Activated CD4-positive, alpha-beta T cell treated with anti-CD3 and anti-CD28 coated beads for 4 hours (primary cell): ENCODE results near the gene ARGLU1.

Experiments
- DNase-seq, 2 donors: peaks; one replicate each; pipeline ENCODE4 v3.0.0-alpha.2; 2020

The ARGLU1 gene

DNA sequence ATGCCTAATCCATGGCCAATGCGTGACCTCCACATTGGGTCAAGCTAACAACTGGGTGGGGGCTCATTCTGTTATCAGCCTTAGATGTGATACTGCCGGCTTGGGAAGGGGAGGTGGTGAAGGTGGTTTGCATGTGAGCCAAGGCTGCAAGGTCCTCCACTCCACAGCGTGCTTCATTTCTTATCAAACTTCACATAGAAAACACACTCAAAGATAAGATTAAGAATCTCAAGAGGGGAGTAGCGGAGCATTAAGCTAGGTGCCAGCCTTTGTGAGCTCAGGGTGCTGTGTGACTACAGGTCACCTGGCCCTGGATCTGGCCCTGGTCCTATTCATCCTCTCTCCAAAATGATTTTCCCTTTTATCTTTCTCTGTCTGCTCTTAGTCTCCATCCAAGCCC is 13.3 kb upstream of the ARGLU1 start:
- DNase-seq = no peak

- no peak for DNase-seq
Observed at GRCh38 chr13:106575896-106576295, 8.0 kb upstream of the ARGLU1 start.

DNA sequence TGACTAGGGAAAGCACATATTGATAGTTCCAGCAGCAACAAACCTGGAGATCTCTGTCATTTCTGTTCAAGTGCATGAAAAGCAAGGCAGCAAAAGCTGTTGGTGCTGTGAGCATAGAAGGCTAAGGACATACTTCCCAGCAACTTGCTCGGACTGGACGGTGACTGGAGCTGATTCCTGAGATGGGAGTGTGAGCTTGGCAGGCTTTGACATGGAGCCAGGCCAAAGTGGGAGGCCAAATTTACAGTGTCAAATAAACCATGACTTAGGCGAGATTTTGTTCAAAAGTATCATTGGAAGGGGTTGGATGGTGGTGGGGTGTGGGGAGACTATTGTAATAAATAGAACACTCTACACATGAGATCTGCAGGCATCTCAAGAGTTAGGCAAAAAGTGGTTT is 5.9 kb upstream of the ARGLU1 start:
- DNase-seq = no peak

GRCh38 chr13:106573284-106573846 is 5.4 kb upstream of the ARGLU1 start:
- no peak for DNase-seq

GRCh38 chr13:106570299-106570852 is 2.4 kb upstream of the ARGLU1 start:
- peak; percentile 61 to 79 for DNase-seq

DNA sequence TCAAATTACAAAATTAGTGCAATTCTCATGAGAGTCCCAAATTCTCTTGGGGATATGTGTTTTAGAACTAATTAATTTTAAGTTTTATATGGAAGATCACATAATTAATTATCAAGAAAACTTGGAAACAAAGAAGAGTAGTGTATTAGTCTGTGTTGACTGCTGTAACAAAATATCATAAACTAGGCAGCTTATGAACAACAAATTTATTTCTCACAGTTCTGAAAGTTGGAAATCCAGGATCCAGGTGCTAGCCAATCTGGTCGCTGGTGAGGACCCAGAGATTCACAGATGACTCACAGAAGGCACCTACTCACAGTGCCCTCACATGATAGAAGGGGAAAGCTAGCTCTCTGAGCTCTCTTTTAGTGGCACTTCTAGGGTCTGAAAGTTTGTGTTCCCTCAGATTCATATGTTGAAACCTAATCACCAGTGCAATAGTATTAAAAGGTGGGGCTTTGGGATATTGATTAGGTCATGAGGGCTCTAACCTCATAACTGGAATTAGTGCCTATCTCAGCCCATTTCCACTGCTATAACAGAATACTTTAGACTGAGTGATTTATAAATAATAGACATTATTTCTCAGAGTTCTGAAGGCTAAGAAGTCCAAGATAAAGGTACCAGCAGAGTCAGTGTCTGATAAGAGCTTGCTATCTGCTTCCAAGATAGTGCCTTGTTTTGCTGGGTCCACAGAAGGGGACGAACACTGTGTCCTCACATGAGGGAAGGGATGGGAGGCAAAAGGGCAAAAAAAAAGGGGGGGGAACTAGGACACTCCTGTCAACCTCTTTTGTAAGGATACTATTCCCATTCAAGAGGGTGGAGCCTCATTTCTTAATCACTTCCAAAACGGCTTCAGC is 1.5 kb upstream of the ARGLU1 start:
- DNase-seq = no peak

GRCh38 chr13:106568299-106569003 is 514 bp upstream of the ARGLU1 start:
- DNase-seq = no peak

DNA sequence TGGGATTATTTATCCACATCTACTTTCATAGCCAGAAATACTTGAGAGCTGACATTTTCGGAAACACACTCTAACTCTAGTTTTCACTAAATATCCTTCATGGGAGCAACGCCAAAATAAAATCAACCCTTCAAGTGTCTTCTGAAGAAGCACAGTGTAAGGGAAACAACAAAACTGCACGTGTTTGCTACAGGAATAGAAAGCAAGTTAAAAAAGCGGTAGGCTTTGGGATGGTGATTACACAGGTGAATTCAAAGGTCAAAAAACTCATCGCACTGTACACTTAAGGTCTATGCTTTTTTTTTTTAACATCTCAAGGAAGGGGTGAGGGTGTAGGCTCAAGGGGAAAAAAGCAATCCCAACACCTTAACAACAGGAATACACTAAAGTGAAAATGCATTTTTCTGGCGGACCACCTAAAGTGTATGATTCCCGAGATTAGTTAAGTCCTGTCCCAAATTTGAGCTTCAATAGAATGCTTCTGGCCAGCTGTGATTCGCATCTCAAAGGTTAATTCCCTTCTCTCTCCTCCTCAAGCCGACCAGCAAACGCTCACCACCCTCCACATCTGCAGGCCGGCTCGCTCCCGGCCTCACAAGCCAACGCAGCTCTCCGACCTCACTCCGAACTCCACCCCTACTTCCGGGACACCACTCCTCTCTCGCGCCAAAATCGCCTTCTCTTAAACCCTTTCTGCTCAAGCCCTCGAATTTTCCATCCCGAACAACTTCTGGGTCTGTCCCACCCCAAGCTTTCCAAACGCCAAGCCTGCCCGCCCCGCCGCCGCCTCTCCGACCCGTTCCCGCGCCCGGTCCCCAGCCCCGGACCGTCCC is 1.1 kb downstream of the ARGLU1 start:
- DNase-seq = peak in 1 of 2 donors; percentile 25

DNA sequence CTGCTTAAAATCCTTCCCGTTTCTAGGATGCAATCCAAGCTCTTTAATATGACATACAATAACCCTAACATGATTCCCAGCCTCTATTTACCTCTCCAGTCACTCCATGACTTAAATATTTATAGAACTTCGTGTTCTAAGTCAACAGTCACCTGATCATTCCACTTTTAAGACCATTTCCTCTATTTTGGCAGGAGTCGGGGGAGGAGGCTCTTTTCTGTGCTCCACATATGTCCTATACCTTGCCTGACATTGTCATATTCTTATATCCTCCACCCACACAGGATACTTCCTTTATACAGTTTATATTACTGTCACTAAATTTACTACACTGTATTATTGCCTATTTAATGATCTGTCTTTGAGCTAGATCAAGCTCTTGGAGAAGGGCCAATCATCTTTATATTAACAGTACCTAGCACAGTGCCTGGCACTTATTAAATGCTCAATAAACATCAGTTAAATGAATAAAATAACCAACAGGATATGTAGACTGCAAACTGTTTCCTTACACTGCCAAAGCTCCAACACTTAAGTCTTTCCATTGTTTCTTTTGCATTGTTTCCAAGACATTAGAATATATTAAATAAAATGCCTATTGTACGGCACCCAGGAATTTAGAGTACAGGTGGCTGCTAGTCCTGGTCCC is 2.7 kb downstream of the ARGLU1 start:
- DNase-seq = no peak

- no peak for DNase-seq
Observed at GRCh38 chr13:106562301-106562700, 5.6 kb downstream of the ARGLU1 start.

- DNase-seq = peak; percentile 38 to 42
Observed at GRCh38 chr13:106561551-106562170, 6.3 kb downstream of the ARGLU1 start.

DNA sequence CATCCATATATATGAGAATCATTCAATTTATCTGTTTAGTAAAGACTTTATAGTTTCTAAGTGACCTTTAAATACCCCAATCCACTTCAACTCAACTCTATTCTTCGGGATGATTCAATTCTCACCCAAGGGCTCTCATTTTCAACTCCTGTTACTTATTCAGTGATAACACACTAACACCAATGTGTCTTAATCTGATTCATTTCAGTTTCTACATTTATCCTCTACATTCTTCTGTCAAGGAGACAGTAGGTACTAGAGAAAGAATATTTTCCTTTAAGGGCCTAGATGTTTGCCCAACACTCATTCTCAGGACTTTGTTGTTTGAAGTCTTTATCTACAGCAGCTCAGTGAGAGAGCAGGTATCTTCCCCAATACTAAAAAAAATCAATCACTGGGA is 7.1 kb downstream of the ARGLU1 start:
- DNase-seq = no peak

DNA sequence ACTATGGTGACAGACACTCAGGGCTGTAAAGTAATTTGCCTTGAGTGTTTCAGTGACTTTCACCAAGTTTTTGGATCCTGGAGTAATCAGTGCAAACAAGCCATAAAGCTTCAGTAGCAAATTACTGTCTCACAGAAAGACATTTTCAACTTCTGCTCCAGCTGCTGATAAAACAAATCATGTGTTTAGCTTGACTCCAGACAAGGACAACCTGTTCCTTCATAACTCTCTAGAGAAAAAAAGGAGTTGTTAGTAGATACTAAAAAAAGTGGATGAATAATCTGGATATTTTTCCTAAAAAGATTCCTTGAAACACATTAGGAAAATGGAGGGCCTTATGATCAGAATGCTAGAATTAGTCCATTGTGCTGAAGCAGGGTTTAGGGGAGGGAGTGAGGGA is 9.4 kb downstream of the ARGLU1 start:
- no peak for DNase-seq

- no peak for DNase-seq
Observed at GRCh38 chr13:106555631-106556328, 12.2 kb downstream of the ARGLU1 start.

DNA sequence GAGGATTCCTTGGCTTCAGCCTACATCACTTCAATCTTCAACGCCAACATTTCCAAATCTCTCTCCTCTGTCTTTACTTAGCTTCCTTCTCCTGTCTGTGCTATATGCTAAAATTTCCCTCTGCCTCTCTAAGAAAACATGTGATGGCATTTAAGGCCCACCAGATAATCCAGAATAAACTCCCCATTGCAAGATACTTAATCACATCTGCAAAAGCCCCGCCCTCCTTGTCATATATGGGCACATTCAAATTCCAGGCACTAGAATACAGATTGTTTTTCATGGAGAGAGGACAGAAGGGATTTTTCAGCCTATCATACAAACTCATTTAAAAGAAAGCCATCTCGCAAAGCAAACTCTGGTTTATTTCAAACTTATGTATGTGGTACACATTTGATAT is 16.2 kb downstream of the ARGLU1 start:
- DNase-seq = no peak

DNA sequence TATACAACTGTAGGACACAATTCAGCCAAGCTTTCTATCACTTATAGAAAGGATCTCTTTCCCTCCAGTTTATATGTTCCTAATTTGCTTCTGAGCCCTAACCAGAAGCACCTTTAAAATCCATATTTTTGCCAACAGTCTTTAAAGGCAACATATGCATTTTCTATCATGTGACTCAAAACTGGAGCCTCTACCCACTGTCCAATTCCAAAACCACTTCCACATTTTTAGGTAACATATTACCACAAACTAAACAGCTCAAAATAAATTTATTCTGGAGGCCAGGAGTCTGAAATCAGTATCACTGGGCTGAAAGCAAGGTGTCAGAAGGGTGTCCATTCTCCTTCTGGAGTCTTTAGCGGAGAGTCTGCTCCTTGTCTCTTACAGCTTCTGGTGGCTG is 16.6 kb downstream of the ARGLU1 start:
- DNase-seq = no peak

GRCh38 chr13:106550570-106551135 is 17.3 kb downstream of the ARGLU1 start:
- DNase-seq = no peak

GRCh38 chr13:106548064-106548696 is 19.8 kb downstream of the ARGLU1 start:
- no peak for DNase-seq

DNA sequence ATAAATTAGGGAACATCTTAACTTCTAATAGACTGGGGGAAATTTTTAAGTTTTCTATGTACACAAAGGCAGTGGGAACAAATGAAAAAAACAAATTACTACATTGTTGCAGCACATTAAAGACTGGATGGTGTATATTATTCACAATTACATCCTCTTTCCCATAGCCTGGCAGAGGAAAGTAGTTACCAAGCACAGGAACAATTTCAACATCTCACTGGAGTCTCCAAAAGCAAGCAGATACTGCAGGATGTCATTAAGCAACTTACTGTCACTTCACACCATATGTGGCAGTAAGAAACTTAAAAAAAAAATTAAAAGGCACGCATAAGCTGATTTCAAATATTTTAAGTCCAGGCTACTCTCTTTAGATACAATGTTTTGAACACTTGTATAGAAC is 26.1 kb downstream of the ARGLU1 start:
- no peak for DNase-seq

DNA sequence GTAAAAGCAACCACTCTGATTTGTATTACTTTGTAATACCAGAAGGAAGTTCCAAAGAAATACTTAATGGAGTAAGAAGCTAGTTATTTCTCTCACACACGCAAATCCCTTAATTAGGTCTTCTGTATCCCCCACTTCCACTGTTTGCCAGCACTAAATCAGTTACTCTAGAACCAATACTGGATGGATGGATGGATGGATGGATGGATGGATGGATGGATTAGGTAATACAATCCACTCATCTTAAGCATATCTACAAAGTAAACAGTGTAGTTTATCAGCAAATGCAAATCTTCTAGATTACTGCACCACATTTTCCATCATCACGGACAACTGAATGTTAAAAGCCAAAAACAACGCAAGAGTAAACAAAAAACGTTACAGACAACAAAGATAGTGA is 27.3 kb downstream of the ARGLU1 start:
- no peak for DNase-seq
